NCI-H82 treated with DMSO at 0.1 percent for 48 hours (cell line): ENCODE results near the gene RPL38.

ENCODE experiments used
- DNase-seq: peaks from one replicate; lab custom pipeline; 2025; ENCODE audit not compliant: unreplicated experiment; lab: John Stamatoyannopoulos, UW

Gene RPL38

GRCh38 chr17:74210191-74211140 lies 7.0 kb downstream of the RPL38 start:
- peak; percentile 86 for DNase-seq

- DNase-seq = no peak
Observed at GRCh38 chr17:74211141-74211911, 7.8 kb downstream of the RPL38 start.

- no peak for DNase-seq
Observed at GRCh38 chr17:74211912-74212208, 8.4 kb downstream of the RPL38 start.

- no peak for DNase-seq
Observed at GRCh38 chr17:74212209-74212912, 8.9 kb downstream of the RPL38 start.

GRCh38 chr17:74212913-74213791 lies 9.7 kb downstream of the RPL38 start, which contains the start of gene TTYH2:
TTYH2 (plus strand) TSS chr17:74213571; CDS start chr17:74213588, 17 bp downstream.
- peak; percentile 75 for DNase-seq

- no peak for DNase-seq
Observed at GRCh38 chr17:74213861-74214391, 10.4 kb downstream of the RPL38 start.

- no peak for DNase-seq
Observed at GRCh38 chr17:74214484-74215341, 11.2 kb downstream of the RPL38 start.

- no peak for DNase-seq
Observed at GRCh38 chr17:74215342-74215727, 11.9 kb downstream of the RPL38 start.

GRCh38 chr17:74216505-74216904 lies 13.0 kb downstream of the RPL38 start:
- no peak for DNase-seq

GRCh38 chr17:74217037-74217730 lies 13.7 kb downstream of the RPL38 start:
- DNase-seq = no peak

- no peak for DNase-seq
Observed at GRCh38 chr17:74217888-74218287, 14.4 kb downstream of the RPL38 start.

GRCh38 chr17:74218436-74218835 lies 15.0 kb downstream of the RPL38 start:
- no peak for DNase-seq

- no peak for DNase-seq
Observed at GRCh38 chr17:74219576-74220133, 16.2 kb downstream of the RPL38 start.

- DNase-seq = no peak
Observed at GRCh38 chr17:74220219-74220618, 16.7 kb downstream of the RPL38 start.

- DNase-seq = no peak
Observed at GRCh38 chr17:74220946-74221818, 17.7 kb downstream of the RPL38 start.

GRCh38 chr17:74222399-74222798 lies 18.9 kb downstream of the RPL38 start:
- no peak for DNase-seq

- DNase-seq = no peak
Observed at GRCh38 chr17:74223901-74224300, 20.4 kb downstream of the RPL38 start.
